ENCODE data around the gene SHC3. TPM values are rescaled to one million over a fixed set of nuclear protein-coding genes. Genes with fewer than 3 reads are reported as not detected.

The SHC3 gene
- total and polyA plus RNA-seq, 2 experiments from 2014 or later, result 1.3 to 2.9 TPM

- Mint-ChIP-seq H3K36me3 (ENCODE audit: low read depth) (no peaks in the 10 kb centered on the region), H3K27ac (no peak overlapping the region), H3K4me1 (peaks cover 19% of the 10 kb centered on the region), H3K9me3 (no peaks in the 10 kb centered on the region), H3K27me3 (ENCODE audit: insufficient read depth, low read depth, poor library complexity) (peaks cover 7% of the 10 kb centered on the region), H3K4me3 (no peak overlapping the region)
- Histone ChIP-seq H3K4me3 (no peak overlapping the region), H3K27ac (ENCODE audit: low read depth) (no peak overlapping the region), H3K79me2 (replicated peaks; ENCODE audit: insufficient read depth) (peaks cover 17% of the 10 kb centered on the region), H3K36me3 (ENCODE audit: insufficient read depth) (no peaks in the 10 kb centered on the region; the same call in none of the 2 replicates), H3K4me2 (no peak overlapping the region), H3K4me1 (ENCODE audit: insufficient read depth) (peaks cover 19% of the 10 kb centered on the region), H3K9me2 (ENCODE audit: insufficient read depth) (no peaks in the 10 kb centered on the region), H3F3A (replicated peaks; ENCODE audit: low read depth) (0 out of 2 replicates have a peak, but pooled peaks cover 5% of the 10 kb centered on the region), H2AFZ (no peak overlapping the region), H4K20me1 (replicated peaks; ENCODE audit: insufficient read depth) (peaks cover 4% of the 10 kb centered on the region; the same call in 1 of the 2 replicates), H3K27me3 (ENCODE audit: insufficient read depth) (peaks cover 12% of the 10 kb centered on the region)
- DNase-seq (ENCODE audit: low spot score), result no peak
- no peak for ATAC-seq
- TF ChIP-seq NANOG (IDR thresholded peaks at IDR 0.05; ENCODE audit: borderline replicate concordance), result no peak
- TF ChIP-seq ZNF331 (CRISPR knock-in tag; IDR thresholded peaks at IDR 0.05; ENCODE audit: low read depth), result no peak
- TF ChIP-seq, protein P1, sequence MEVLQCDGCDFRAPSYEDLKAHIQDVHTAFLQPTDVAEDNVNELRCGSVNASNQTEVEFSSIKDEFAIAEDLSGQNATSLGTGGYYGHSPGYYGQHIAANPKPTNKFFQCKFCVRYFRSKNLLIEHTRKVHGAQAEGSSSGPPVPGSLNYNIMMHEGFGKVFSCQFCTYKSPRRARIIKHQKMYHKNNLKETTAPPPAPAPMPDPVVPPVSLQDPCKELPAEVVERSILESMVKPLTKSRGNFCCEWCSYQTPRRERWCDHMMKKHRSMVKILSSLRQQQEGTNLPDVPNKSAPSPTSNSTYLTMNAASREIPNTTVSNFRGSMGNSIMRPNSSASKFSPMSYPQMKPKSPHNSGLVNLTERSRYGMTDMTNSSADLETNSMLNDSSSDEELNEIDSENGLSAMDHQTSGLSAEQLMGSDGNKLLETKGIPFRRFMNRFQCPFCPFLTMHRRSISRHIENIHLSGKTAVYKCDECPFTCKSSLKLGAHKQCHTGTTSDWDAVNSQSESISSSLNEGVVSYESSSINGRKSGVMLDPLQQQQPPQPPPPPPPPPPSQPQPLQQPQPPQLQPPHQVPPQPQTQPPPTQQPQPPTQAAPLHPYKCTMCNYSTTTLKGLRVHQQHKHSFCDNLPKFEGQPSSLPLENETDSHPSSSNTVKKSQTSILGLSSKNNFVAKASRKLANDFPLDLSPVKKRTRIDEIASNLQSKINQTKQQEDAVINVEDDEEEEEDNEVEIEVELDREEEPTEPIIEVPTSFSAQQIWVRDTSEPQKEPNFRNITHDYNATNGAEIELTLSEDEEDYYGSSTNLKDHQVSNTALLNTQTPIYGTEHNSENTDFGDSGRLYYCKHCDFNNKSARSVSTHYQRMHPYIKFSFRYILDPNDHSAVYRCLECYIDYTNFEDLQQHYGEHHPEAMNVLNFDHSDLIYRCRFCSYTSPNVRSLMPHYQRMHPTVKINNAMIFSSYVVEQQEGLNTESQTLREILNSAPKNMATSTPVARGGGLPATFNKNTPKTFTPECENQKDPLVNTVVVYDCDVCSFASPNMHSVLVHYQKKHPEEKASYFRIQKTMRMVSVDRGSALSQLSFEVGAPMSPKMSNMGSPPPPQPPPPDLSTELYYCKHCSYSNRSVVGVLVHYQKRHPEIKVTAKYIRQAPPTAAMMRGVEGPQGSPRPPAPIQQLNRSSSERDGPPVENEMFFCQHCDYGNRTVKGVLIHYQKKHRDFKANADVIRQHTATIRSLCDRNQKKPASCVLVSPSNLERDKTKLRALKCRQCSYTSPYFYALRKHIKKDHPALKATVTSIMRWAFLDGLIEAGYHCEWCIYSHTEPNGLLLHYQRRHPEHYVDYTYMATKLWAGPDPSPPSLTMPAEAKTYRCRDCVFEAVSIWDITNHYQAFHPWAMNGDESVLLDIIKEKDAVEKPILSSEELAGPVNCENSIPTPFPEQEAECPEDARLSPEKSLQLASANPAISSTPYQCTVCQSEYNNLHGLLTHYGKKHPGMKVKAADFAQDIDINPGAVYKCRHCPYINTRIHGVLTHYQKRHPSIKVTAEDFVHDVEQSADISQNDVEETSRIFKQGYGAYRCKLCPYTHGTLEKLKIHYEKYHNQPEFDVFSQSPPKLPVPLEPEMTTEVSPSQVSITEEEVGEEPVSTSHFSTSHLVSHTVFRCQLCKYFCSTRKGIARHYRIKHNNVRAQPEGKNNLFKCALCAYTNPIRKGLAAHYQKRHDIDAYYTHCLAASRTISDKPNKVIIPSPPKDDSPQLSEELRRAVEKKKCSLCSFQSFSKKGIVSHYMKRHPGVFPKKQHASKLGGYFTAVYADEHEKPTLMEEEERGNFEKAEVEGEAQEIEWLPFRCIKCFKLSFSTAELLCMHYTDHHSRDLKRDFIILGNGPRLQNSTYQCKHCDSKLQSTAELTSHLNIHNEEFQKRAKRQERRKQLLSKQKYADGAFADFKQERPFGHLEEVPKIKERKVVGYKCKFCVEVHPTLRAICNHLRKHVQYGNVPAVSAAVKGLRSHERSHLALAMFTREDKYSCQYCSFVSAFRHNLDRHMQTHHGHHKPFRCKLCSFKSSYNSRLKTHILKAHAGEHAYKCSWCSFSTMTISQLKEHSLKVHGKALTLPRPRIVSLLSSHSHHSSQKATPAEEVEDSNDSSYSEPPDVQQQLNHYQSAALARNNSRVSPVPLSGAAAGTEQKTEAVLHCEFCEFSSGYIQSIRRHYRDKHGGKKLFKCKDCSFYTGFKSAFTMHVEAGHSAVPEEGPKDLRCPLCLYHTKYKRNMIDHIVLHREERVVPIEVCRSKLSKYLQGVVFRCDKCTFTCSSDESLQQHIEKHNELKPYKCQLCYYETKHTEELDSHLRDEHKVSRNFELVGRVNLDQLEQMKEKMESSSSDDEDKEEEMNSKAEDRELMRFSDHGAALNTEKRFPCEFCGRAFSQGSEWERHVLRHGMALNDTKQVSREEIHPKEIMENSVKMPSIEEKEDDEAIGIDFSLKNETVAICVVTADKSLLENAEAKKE (CRISPR knock-in tag; IDR thresholded peaks at IDR 0.05), result no peak
- TF ChIP-seq CREB1 (CRISPR knock-in tag; IDR thresholded peaks at IDR 0.05; ENCODE audit: low read depth), result no peak
- no peak for TF ChIP-seq EZH2phosphoT487 (IDR thresholded peaks at IDR 0.05; ENCODE audit: unreplicated experiment)
Measured at GRCh38 chr9:88994469-88995199, 184.0 kb downstream of the SHC3 start.

All from GM23338 (cell line).